Kidney capillary endothelial cell (primary cell): ENCODE measurements around the gene RPS25.
"Not testable (repeated sequence)": the region's sequence is repeated elsewhere in the genome, so short reads cannot be mapped to it uniquely, and the experiment has no call there.

Source experiments
- DNase-seq: peaks from one replicate; pipeline ENCODE4 v3.0.0-alpha.2; 2018; ENCODE audit warnings: low spot score

Gene RPS25

GRCh38 chr11:119039471-119039870 lies 21.3 kb upstream of the RPS25 start:
- DNase-seq: not testable (repeated sequence)

- DNase-seq: no peak
Observed at GRCh38 chr11:119038884-119039283, 20.7 kb upstream of the RPS25 start.

GRCh38 chr11:119034813-119035212 lies 16.7 kb upstream of the RPS25 start:
- no peak for DNase-seq

GRCh38 chr11:119033421-119033820 lies 15.3 kb upstream of the RPS25 start:
- DNase-seq: not testable (repeated sequence)

GRCh38 chr11:119031912-119032280 lies 13.8 kb upstream of the RPS25 start:
- DNase-seq: no peak

- peak; percentile 97 for DNase-seq
Observed at GRCh38 chr11:119030329-119031047, 12.3 kb upstream of the RPS25 start, which contains the start of gene SLC37A4. SLC37A4 (minus strand) TSS chr11:119030877.

- DNase-seq: no peak
Observed at GRCh38 chr11:119030029-119030328, 11.8 kb upstream of the RPS25 start.

- DNase-seq: no peak
Observed at GRCh38 chr11:119029340-119030028, 11.3 kb upstream of the RPS25 start.

- DNase-seq: no peak
Observed at GRCh38 chr11:119029069-119029339, 10.9 kb upstream of the RPS25 start.

- DNase-seq: no peak
Observed at GRCh38 chr11:119028346-119029068, 10.4 kb upstream of the RPS25 start.

- DNase-seq: no peak
Observed at GRCh38 chr11:119027561-119028345, 9.6 kb upstream of the RPS25 start.

- no peak for DNase-seq
Observed at GRCh38 chr11:119026970-119027369, 8.8 kb upstream of the RPS25 start.

- DNase-seq: no peak
Observed at GRCh38 chr11:119025978-119026766, 8.0 kb upstream of the RPS25 start.

- DNase-seq: no peak
Observed at GRCh38 chr11:119025541-119025940, 7.4 kb upstream of the RPS25 start.

GRCh38 chr11:119025099-119025473 lies 6.9 kb upstream of the RPS25 start:
- no peak for DNase-seq

- no peak for DNase-seq
Observed at GRCh38 chr11:119024430-119025098, 6.4 kb upstream of the RPS25 start.

- no peak for DNase-seq
Observed at GRCh38 chr11:119023741-119024140, 5.6 kb upstream of the RPS25 start.

GRCh38 chr11:119021631-119022030 lies 3.5 kb upstream of the RPS25 start:
- no peak for DNase-seq

GRCh38 chr11:119019996-119020395 lies 1.9 kb upstream of the RPS25 start:
- no peak for DNase-seq

- DNase-seq: not testable (repeated sequence)
Observed at GRCh38 chr11:119017377-119017776, 766 bp downstream of the RPS25 start.
